ENCODE measurements around the gene PARP6. TPM values are rescaled to one million over a fixed set of nuclear protein-coding genes. Genes with fewer than 3 reads are reported as not detected.
A peak's percentile ranks its signal among the peaks of the same experiment; 100 is the strongest.
"Not testable (repeated sequence)": the region's sequence is repeated elsewhere in the genome, so short reads cannot be mapped to it uniquely, and the experiment has no call there.

The PARP6 gene
- total RNA-seq, 1 donor from 2014 or later, result 7.1 TPM

GRCh38 chr15:72280751-72281150 lies 8.4 kb upstream of the PARP6 start:
- no peak for DNase-seq (ENCODE audit: low read depth in 2 of 2)

DNA sequence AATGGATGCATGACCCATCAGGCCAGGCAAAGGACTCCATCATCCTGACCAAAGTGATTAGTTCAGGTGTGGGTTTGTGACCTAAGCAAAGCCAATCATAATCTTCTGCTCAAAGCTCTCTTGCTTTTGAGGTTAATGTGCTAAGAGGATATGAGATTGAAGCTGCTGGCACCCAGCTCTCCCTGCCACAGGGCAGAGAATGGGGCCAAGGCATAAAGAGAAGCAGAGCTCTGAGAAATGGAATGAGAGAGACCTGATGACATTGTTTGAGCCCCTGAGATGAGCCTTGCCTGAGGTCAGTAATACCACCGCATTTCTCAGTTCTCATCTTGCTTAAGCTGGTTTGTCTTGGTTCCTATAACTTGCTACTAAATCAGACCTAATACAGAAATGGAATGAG lies 6.4 kb upstream of the PARP6 start:
- DNase-seq (ENCODE audit: low read depth in 2 of 2), result no peak

DNA sequence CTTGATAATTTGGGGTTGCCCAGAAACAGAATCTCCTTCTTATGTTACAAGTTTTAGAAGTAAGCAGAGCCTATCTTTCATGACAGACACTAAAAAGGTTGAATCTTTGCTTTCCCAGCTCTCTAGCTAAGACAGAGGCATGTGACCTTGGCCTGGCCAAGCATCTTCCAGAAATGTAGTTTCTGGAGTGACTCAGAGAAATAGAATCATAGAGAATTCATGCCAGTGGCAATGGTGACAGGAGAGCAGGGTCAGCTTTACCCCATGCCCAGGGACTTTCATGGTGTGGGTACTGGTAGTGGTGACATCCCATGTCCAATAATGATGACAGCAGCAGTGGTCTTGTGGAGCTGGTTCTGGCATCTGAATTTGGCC lies 4.0 kb upstream of the PARP6 start:
- DNase-seq (ENCODE audit: low read depth in 2 of 2), result no peak

- not testable (repeated sequence) for DNase-seq (ENCODE audit: low read depth in 2 of 2)
Measured at GRCh38 chr15:72275635-72276325, 3.4 kb upstream of the PARP6 start.

GRCh38 chr15:72272997-72273352 lies 621 bp upstream of the PARP6 start:
- DNase-seq (ENCODE audit: low read depth in 2 of 2), result no peak

GRCh38 chr15:72271895-72272212 lies 500 bp downstream of the PARP6 start:
- peak in 1 of 2 donors; percentile 9 for DNase-seq (ENCODE audit: low read depth in 2 of 2)

- no peak for DNase-seq (ENCODE audit: low read depth in 2 of 2)
Measured at GRCh38 chr15:72271221-72271620, 1.1 kb downstream of the PARP6 start.

GRCh38 chr15:72269739-72270138 lies 2.6 kb downstream of the PARP6 start:
- no peak for DNase-seq (ENCODE audit: low read depth in 2 of 2)

- no peak for DNase-seq (ENCODE audit: low read depth in 2 of 2)
Measured at GRCh38 chr15:72265031-72265430, 7.3 kb downstream of the PARP6 start.

DNA sequence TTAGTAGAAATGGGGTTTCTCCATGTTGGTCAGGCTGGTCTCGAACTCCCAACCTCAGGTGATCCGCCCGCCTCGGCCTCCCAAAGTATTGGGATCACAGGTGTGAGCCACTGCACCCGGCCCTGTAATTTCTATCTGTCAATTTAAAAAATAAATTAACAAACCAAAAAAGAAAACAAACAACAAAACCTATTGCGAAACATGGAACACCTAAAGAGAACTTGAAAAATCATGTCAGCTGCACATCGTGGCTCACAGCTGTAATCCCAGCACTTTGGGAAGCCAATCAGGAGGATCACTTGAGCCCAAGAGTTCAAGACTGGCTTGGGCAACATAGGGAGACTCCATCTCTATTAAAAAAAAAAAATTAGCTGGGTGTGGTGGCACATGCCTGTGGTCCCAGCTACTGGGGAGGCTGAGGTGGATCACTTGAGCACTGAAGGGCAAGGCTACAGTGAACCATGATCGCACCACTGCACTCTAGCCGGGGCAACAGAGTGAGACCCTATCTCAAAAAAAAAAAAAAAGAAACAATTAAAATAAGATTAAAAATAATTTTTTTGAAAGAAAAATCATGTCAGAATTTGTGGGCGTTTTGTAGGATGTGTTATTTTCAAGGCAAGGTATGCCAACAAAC lies 19.6 kb downstream of the PARP6 start:
- DNase-seq (ENCODE audit: low read depth in 2 of 2), result no peak

- no peak for DNase-seq (ENCODE audit: low read depth in 2 of 2)
Measured at GRCh38 chr15:72249142-72249810, 23.1 kb downstream of the PARP6 start.

DNA sequence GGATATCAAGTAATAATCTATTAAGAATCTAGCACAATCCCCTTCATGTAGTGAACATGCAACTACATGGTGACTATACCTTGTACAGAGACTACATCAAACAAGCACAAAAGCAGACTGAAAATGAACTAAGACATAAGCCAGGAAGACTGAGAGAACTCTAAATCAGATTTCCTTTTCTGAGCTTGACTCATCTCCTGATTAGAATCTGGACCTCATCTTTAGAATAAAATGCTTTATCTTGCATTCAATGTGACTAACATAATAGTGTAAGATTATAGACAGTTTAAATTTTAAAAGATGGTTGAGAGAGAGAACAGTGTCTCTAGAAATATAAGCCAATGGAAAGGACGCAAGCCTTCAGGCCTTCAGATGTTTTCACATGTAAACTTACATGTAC lies 23.8 kb downstream of the PARP6 start:
- no peak for DNase-seq (ENCODE audit: low read depth in 2 of 2)

DNA sequence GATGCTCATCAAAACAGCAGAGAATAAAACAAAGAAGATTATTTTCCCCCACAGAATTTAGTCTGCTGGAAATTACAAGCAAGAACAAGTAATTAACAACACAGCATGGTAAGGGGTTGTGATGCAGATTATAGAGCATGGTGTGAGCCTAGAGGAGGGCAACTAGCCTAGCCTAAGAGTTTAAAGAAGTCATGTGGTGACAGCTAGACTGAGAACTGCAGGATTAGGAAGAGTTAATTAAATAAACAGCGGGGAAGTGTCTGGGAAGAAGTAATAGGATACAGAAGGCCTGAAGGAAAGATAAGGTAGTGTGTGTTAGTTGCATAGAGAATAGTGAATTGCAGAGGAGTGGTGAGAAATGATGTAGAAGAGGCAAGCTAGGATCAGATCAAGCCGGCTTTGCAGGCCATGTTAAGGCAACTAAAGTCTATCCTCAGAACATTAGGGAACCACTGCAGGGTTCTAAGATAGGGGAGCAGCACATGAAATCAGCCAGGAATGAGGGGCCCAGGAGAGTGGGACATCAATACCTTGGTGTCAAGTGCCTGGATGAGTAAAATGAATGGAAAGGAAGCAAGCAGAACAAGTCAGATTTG lies 29.5 kb downstream of the PARP6 start:
- DNase-seq (ENCODE audit: low read depth in 2 of 2), result no peak

DNA sequence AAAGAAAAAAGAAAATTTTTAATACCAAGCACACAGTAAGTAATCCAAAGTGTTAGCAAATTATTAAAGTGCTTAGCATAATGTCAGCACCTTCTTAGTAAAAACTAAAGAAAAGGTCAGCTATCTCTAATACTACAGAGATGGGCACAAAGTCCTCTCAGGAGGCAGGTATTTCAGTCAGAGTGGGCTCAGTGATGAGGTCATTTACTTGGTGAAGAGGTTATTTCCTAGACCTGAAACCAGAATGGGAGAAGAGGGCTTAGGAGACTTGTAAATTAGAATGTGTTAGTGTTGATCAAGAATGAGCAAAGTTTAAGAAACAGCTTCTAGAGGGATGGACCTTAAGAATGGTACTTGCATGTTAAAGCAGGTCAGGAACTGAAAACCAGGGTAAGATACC lies 32.7 kb downstream of the PARP6 start:
- DNase-seq (ENCODE audit: low read depth in 2 of 2), result no peak

DNA sequence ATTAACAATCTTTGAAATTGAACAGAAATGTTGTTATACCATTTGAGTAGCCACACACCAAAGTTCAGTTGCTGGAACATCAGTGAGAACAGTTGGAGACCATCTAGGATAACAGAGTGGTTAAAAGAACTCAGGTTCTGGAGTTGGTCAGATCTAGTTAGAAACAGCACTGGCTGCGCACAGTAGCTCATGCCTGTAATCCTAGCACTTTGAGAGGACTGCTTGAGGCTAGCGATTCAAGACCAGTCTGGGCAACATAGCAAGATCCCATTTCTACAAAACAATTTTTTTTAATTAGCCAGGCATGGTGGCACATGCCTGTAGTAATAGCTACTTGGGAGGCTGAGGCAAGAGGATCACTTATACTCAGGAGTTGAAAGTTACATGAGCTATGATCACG lies 33.8 kb downstream of the PARP6 start:
- DNase-seq (ENCODE audit: low read depth in 2 of 2), result no peak

- no peak for DNase-seq (ENCODE audit: low read depth in 2 of 2)
Measured at GRCh38 chr15:72237853-72238224, 34.5 kb downstream of the PARP6 start.

DNA sequence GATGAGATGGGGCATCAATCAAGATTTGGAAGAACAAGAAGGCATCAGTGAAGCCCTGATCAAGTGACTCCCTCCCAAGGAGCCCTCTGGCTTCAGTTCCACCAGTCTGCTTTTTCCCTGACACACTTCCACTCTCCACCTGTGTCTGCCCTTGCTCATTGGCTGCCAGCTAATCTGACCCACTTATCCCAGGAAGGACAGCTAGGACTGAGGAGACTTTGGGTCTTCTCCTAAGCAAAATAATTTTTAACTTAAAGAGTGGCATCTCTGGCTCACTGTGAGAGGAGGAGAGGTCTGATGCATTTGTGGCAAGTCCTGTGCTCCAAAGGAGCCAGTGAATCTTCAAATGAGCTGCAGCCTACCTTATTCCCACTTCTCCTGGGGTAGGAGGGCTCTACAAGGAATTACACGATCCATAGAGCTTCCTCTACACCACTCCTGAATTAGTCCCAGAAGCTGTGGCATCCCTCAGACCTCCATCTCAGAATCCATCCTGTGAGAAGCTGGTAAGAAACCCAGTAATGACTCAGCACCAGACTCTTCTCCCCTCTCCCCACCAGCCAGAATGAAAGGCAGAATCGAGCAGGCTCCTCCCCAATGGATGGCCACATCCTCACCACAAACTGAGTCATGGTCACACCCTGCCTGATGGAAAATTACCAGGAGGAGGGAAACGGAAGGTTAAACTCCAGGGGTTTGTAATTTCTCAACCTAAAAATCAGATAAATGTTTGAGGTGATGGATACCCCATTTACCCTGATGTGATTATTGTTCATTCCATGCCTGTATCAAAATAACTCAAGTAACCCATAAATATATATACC lies 35.1 kb downstream of the PARP6 start:
- peak in 1 of 2 donors; percentile 90 for DNase-seq (ENCODE audit: low read depth in 2 of 2)

- no peak for DNase-seq (ENCODE audit: low read depth in 2 of 2)
Measured at GRCh38 chr15:72236381-72237003, 35.9 kb downstream of the PARP6 start.

- no peak for DNase-seq (ENCODE audit: low read depth in 2 of 2)
Measured at GRCh38 chr15:72235298-72235697, 37.1 kb downstream of the PARP6 start.

GRCh38 chr15:72233769-72234168 lies 38.6 kb downstream of the PARP6 start:
- no peak for DNase-seq (ENCODE audit: low read depth in 2 of 2)

GRCh38 chr15:72231833-72232478 lies 40.4 kb downstream of the PARP6 start:
- DNase-seq (ENCODE audit: low read depth in 2 of 2), result peak; percentile 72 to 86

All from dermis microvascular lymphatic vessel endothelial cell (primary cell).